Activated naive CD4-positive, alpha-beta T cell treated with anti-CD3 and anti-CD28 coated beads for 36 hours (primary cell): Measurements from ENCODE around the gene CSTPP1. TPM values are rescaled to one million over a fixed set of nuclear protein-coding genes. Genes with fewer than 3 reads are reported as not detected.
"Not testable (repeated sequence)": the region's sequence is repeated elsewhere in the genome, so short reads cannot be mapped to it uniquely, and the experiment has no call there.

ENCODE experiments used
- CTCF ChIA-PET: fragments of 350-600 bp; sonication (Branson Sonifier 250); formaldehyde crosslinking; loops from one replicate; lab custom pipeline; 2021; ENCODE audit warnings: antibody characterized with exemption; lab: Charles Lee
- DNase-seq: peaks from one replicate; pipeline ENCODE4 v3.0.0-alpha.2; 2020
- H3K27ac Mint-ChIP-seq: one replicate; pipeline ENCODE4 v1.8.0; 2021; ENCODE audit warnings: mild to moderate bottlenecking, mixed read lengths
- H3K27me3 Mint-ChIP-seq: one replicate; pipeline ENCODE4 v1.8.0; 2021; ENCODE audit warnings: low read depth, mixed read lengths
- H3K36me3 Mint-ChIP-seq: one replicate; pipeline ENCODE4 v1.8.0; 2021; ENCODE audit warnings: low read depth, mixed read lengths
- H3K4me1 Mint-ChIP-seq: one replicate; pipeline ENCODE4 v1.8.0; 2021; ENCODE audit warnings: low read depth, mixed read lengths
- H3K4me3 Mint-ChIP-seq: one replicate; pipeline ENCODE4 v1.8.0; 2021; ENCODE audit warnings: mild to moderate bottlenecking, moderate library complexity, mixed read lengths
- H3K9me3 Mint-ChIP-seq: one replicate; pipeline ENCODE4 v1.8.0; 2021; ENCODE audit warnings: mixed read lengths
- intact Hi-C: fragments of 100-400 bp; cut with micrococcal nuclease; formaldehyde crosslinking; loops from one replicate; pipeline ENCODE4 v1.15.1; 2023
- total RNA-seq, 2 experiments: library from RNA; stranded (reverse); gene quantifications; one replicate each; pipeline ENCODE4 v1.2.3, GENCODE V29; 2021

Gene CSTPP1
- total RNA-seq, 2 experiments from 2014 or later, result 14.0 TPM

GRCh38 chr11:46913484-46913883 lies 23.1 kb upstream of the CSTPP1 start:
- intact Hi-C loops, result loop anchor here (10.0 kb wide), 1 partner anchor 541 kb away; no protein-coding TSS in a partner anchor
- no peaks in the 10 kb centered on the region for H3K9me3 Mint-ChIP-seq
- no peak for DNase-seq
- H3K4me1 Mint-ChIP-seq, result peaks cover 14% of the 10 kb centered on the region
- no peak overlapping the region for H3K4me3 Mint-ChIP-seq
- CTCF ChIA-PET, result interaction anchor here (0.6 to 2.1 kb wide), 5 partner anchors 9 to 240 kb away, joined by 3 to 12 read pairs (median 3); partner anchors contain the start of gene CSTPP1
- H3K36me3 Mint-ChIP-seq, result no peaks in the 10 kb centered on the region
- H3K27me3 Mint-ChIP-seq, result peaks cover 56% of the 10 kb centered on the region
- H3K27ac Mint-ChIP-seq, result no peak overlapping the region

GRCh38 chr11:46914363-46914762 lies 22.2 kb upstream of the CSTPP1 start:
- DNase-seq, result no peak
- no peaks in the 10 kb centered on the region for H3K9me3 Mint-ChIP-seq
- H3K4me3 Mint-ChIP-seq, result no peak overlapping the region
- no peaks in the 10 kb centered on the region for H3K36me3 Mint-ChIP-seq
- peaks cover 62% of the 10 kb centered on the region for H3K27me3 Mint-ChIP-seq
- CTCF ChIA-PET, result interaction anchor here (0.6 to 1.2 kb wide), 3 partner anchors 10 to 22 kb away, joined by 3 to 8 read pairs (median 3); no protein-coding TSS in a partner anchor
- intact Hi-C loops, result loop anchor here (10.0 kb wide), 1 partner anchor 540 kb away; no protein-coding TSS in a partner anchor
- H3K27ac Mint-ChIP-seq, result no peak overlapping the region
- peaks cover 20% of the 10 kb centered on the region for H3K4me1 Mint-ChIP-seq

- no peaks in the 10 kb centered on the region for H3K36me3 Mint-ChIP-seq
- DNase-seq, result no peak
- intact Hi-C loops, result loop anchor here (10.0 kb wide), 1 partner anchor 540 kb away; no protein-coding TSS in a partner anchor
- CTCF ChIA-PET, result interaction anchor here (0.6 to 1.2 kb wide), 2 partner anchors 16 to 23 kb away, joined by 3 to 8 read pairs; no protein-coding TSS in a partner anchor
- peaks cover 25% of the 10 kb centered on the region for H3K4me1 Mint-ChIP-seq
- no peaks in the 10 kb centered on the region for H3K9me3 Mint-ChIP-seq
- H3K27me3 Mint-ChIP-seq, result peaks cover 67% of the 10 kb centered on the region
- no peak overlapping the region for H3K27ac Mint-ChIP-seq
- H3K4me3 Mint-ChIP-seq, result no peak overlapping the region
These were observed 21.7 kb upstream of the CSTPP1 start for GRCh38 chr11:46914910-46915309.

GRCh38 chr11:46916286-46917108 lies 20.1 kb upstream of the CSTPP1 start:
- H3K4me3 Mint-ChIP-seq, result peak overlapping the region; percentile 66
- no peaks in the 10 kb centered on the region for H3K36me3 Mint-ChIP-seq
- no peaks in the 10 kb centered on the region for H3K9me3 Mint-ChIP-seq
- H3K27ac Mint-ChIP-seq, result no peak overlapping the region
- peak; percentile 27 for DNase-seq
- intact Hi-C loops, result loop anchor here (10.0 kb wide), 1 partner anchor 538 kb away; no protein-coding TSS in a partner anchor
- H3K4me1 Mint-ChIP-seq, result peaks cover 25% of the 10 kb centered on the region
- H3K27me3 Mint-ChIP-seq, result peaks cover 62% of the 10 kb centered on the region
- CTCF ChIA-PET, result interaction anchor here (0.6 to 1.8 kb wide), 12 partner anchors 10 to 343 kb away, joined by 3 to 16 read pairs (median 4); no protein-coding TSS in a partner anchor

- Mint-ChIP-seq H3K9me3 (no peaks in the 10 kb centered on the region), H3K36me3 (no peaks in the 10 kb centered on the region), H3K27ac (no peak overlapping the region), H3K4me1 (peaks cover 25% of the 10 kb centered on the region), H3K27me3 (peaks cover 59% of the 10 kb centered on the region), H3K4me3 (peak overlapping the region; percentile 71)
- CTCF ChIA-PET, result interaction anchor here (0.8 to 1.8 kb wide), 6 partner anchors 11 to 342 kb away, joined by 3 to 16 read pairs (median 4); no protein-coding TSS in a partner anchor
- DNase-seq, result no peak
- intact Hi-C loops, result loop anchor here (10.0 kb wide), 1 partner anchor 538 kb away; no protein-coding TSS in a partner anchor
These were observed 19.3 kb upstream of the CSTPP1 start for GRCh38 chr11:46917109-46917761.

DNA sequence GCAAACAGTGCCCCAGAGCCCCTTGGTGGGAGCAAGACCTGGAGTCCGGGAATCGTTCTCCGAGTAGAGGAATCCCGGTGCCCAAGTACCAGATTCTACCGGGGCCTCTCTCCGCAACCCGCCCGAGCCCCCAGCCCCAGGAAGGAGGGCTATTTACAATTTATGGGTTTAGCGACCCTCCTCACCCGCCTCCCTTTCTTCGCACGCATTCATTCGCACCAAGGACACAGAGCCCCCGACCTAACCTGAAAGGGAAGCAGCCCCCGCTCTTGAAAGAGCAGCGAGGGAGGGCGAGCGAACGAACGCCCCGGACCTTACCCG lies 18.8 kb upstream of the CSTPP1 start:
- Mint-ChIP-seq H3K9me3 (no peaks in the 10 kb centered on the region), H3K27me3 (peaks cover 54% of the 10 kb centered on the region)
- intact Hi-C loops, result loop anchor here (2.0 to 10.0 kb wide), 2 partner anchors 19 to 537 kb away; partner anchors contain the start of gene CSTPP1

GRCh38 chr11:46918083-46918787 lies 18.3 kb upstream of the CSTPP1 start, which contains the start of gene LRP4:
TSS of gene LRP4 (minus strand) at chr11:46918550. CDS start at chr11:46918379, 171 bp downstream.
- H3K27me3 Mint-ChIP-seq, result peaks cover 51% of the 10 kb centered on the region
- intact Hi-C loops, result loop anchor here (2.0 to 10.0 kb wide), 2 partner anchors 19 to 537 kb away; partner anchors contain the start of gene CSTPP1
- peak; percentile 33 for DNase-seq
- H3K4me3 Mint-ChIP-seq, result peak within 1 kb of the TSS; percentile 71
- no peaks in the 10 kb centered on the region for H3K9me3 Mint-ChIP-seq
- peaks cover 25% of the 10 kb centered on the region for H3K4me1 Mint-ChIP-seq
- H3K27ac Mint-ChIP-seq, result no peak within 1 kb of the TSS
- no peaks in the 10 kb centered on the region for H3K36me3 Mint-ChIP-seq
- CTCF ChIA-PET, result interaction anchor here (0.6 to 1.7 kb wide), 6 partner anchors 8 to 237 kb away, joined by 3 to 12 read pairs (median 6); no protein-coding TSS in a partner anchor

More for the DNA sequence above, 18.8 kb upstream of the CSTPP1 start:
- peak overlapping the region; percentile 71 for H3K4me3 Mint-ChIP-seq
- no peaks in the 10 kb centered on the region for H3K36me3 Mint-ChIP-seq
- CTCF ChIA-PET, result interaction anchor here (1.6 to 1.8 kb wide), 3 partner anchors 11 to 342 kb away, joined by 4 to 16 read pairs (median 7); no protein-coding TSS in a partner anchor
- DNase-seq, result no peak
- no peak overlapping the region for H3K27ac Mint-ChIP-seq
- H3K4me1 Mint-ChIP-seq, result peaks cover 25% of the 10 kb centered on the region

GRCh38 chr11:46918788-46919513 lies 17.6 kb upstream of the CSTPP1 start:
- no peak for DNase-seq
- H3K4me3 Mint-ChIP-seq, result peak overlapping the region; percentile 63
- no peaks in the 10 kb centered on the region for H3K9me3 Mint-ChIP-seq
- no peak overlapping the region for H3K27ac Mint-ChIP-seq
- CTCF ChIA-PET, result interaction anchor here (0.6 to 1.7 kb wide), 6 partner anchors 9 to 236 kb away, joined by 3 to 12 read pairs (median 6); no protein-coding TSS in a partner anchor
- intact Hi-C loops, result loop anchor here (2.0 to 10.0 kb wide), 2 partner anchors 18 to 536 kb away; partner anchors contain the start of gene CSTPP1
- H3K36me3 Mint-ChIP-seq, result no peaks in the 10 kb centered on the region
- H3K4me1 Mint-ChIP-seq, result peaks cover 25% of the 10 kb centered on the region
- H3K27me3 Mint-ChIP-seq, result peaks cover 46% of the 10 kb centered on the region

DNA sequence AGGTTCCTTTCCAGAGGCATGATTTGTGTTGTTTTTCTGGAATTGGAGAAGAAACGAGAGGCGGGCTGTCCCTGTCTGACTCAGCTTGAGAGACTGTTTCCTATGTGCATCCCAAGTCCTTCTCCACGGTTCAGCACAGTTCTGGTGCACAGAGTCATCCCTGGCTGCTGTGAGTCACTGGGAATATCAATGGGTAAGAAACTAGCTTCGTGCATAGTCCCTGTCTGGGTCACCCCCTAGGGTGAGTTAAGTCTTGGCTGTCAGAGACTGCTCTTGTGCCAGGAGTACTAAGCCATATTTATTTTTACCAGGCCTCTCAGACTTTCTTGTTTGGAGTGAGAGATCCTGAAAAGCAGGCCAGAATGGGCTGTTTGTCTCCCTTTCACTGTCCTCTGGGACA lies 15.8 kb upstream of the CSTPP1 start:
- Mint-ChIP-seq H3K4me3 (no peak overlapping the region), H3K4me1 (peaks cover 25% of the 10 kb centered on the region), H3K36me3 (no peaks in the 10 kb centered on the region), H3K27ac (no peak overlapping the region), H3K27me3 (peaks cover 37% of the 10 kb centered on the region), H3K9me3 (no peaks in the 10 kb centered on the region)
- intact Hi-C loops, result loop anchor here (1.0 kb wide), 1 partner anchor 233 kb away; no protein-coding TSS in a partner anchor
- CTCF ChIA-PET, result interaction anchor here (0.9 kb wide), 2 partner anchors 229 to 232 kb away, joined by 3 to 4 read pairs; no protein-coding TSS in a partner anchor
- no peak for DNase-seq

DNA sequence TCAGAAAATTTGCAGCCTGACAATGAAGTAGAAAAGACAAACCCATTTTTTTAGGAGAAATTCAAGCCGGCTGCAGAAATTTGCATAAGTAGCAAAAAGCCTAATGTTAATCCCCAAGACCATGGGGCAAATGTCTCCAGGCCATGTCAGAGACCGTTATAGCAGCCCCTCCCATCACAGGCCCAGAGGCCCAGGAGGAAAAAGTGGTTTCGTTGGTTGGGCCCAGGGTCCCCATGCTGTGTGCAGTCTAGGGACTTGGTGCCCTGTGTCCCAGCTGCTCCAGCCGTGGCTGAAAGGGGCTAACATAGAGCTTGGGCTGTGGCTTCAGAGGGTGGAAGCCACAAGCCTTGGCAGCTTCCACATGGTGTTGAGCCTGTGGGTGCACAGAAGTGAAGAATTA lies 8.6 kb upstream of the CSTPP1 start:
- H3K4me1 Mint-ChIP-seq, CTCF ChIA-PET, H3K36me3 Mint-ChIP-seq: not testable (repeated sequence)

GRCh38 chr11:46928701-46929100 lies 7.9 kb upstream of the CSTPP1 start:
- H3K27ac Mint-ChIP-seq, DNase-seq, H3K36me3 Mint-ChIP-seq, H3K9me3 Mint-ChIP-seq, CTCF ChIA-PET, intact Hi-C loops, H3K4me1 Mint-ChIP-seq, H3K4me3 Mint-ChIP-seq, H3K27me3 Mint-ChIP-seq: not testable (repeated sequence)

More for the DNA sequence above, 8.6 kb upstream of the CSTPP1 start:
- H3K27me3 Mint-ChIP-seq, H3K27ac Mint-ChIP-seq, DNase-seq, intact Hi-C loops, H3K4me3 Mint-ChIP-seq, H3K9me3 Mint-ChIP-seq: not testable (repeated sequence)
